Osteocyte (in vitro differentiated cells): ENCODE data around the gene BBIP1. TPM values are rescaled to one million over a fixed set of nuclear protein-coding genes. Genes with fewer than 3 reads are reported as not detected.

Experiments used
- DNase-seq: peaks from one replicate; pipeline ENCODE4 v3.0.0; 2021; ENCODE audit warnings: mixed read lengths; ENCODE audit not compliant: unreplicated experiment; ENCODE audit errors: extremely low spot score
- H3K27ac Mint-ChIP-seq: one replicate; pipeline ENCODE4 v1.8.0; 2021; ENCODE audit warnings: mild to moderate bottlenecking, mixed read lengths; ENCODE audit not compliant: unreplicated experiment
- H3K27me3 Mint-ChIP-seq: one replicate; pipeline ENCODE4 v1.8.0; 2021; ENCODE audit warnings: mixed read lengths; ENCODE audit not compliant: unreplicated experiment
- H3K36me3 Mint-ChIP-seq: one replicate; pipeline ENCODE4 v1.8.0; 2021; ENCODE audit warnings: mixed read lengths; ENCODE audit not compliant: unreplicated experiment
- H3K4me1 Mint-ChIP-seq: one replicate; pipeline ENCODE4 v1.8.0; 2021; ENCODE audit warnings: mixed read lengths; ENCODE audit not compliant: unreplicated experiment
- H3K4me3 Mint-ChIP-seq: one replicate; pipeline ENCODE4 v1.8.0; 2021; ENCODE audit warnings: mild to moderate bottlenecking, moderate library complexity, mixed read lengths; ENCODE audit not compliant: unreplicated experiment
- H3K9me3 Mint-ChIP-seq: one replicate; pipeline ENCODE4 v1.8.0; 2021; ENCODE audit warnings: mixed read lengths; ENCODE audit not compliant: unreplicated experiment
- total RNA-seq: library from RNA; stranded (reverse); gene quantifications from 2 replicates; pipeline ENCODE4 v1.2.1, GENCODE V29; 2021
- TF ChIP-seq, protein P1 (sequence below): fragments of 200-600 bp; sonication (generic); IDR thresholded peaks from 2 replicates; pipeline ENCODE4 v1.5.0; 2021; ENCODE audit warnings: antibody characterized with exemption, mild to moderate bottlenecking, moderate library complexity

Gene BBIP1
- total RNA-seq, 1 donor from 2014 or later = 39.5 TPM

- peak overlapping the region; percentile 12 for H3K4me3 Mint-ChIP-seq
- no peaks in the 10 kb centered on the region for H3K9me3 Mint-ChIP-seq
- no peak for DNase-seq
- H3K36me3 Mint-ChIP-seq = no peaks in the 10 kb centered on the region
- TF ChIP-seq, protein P1, sequence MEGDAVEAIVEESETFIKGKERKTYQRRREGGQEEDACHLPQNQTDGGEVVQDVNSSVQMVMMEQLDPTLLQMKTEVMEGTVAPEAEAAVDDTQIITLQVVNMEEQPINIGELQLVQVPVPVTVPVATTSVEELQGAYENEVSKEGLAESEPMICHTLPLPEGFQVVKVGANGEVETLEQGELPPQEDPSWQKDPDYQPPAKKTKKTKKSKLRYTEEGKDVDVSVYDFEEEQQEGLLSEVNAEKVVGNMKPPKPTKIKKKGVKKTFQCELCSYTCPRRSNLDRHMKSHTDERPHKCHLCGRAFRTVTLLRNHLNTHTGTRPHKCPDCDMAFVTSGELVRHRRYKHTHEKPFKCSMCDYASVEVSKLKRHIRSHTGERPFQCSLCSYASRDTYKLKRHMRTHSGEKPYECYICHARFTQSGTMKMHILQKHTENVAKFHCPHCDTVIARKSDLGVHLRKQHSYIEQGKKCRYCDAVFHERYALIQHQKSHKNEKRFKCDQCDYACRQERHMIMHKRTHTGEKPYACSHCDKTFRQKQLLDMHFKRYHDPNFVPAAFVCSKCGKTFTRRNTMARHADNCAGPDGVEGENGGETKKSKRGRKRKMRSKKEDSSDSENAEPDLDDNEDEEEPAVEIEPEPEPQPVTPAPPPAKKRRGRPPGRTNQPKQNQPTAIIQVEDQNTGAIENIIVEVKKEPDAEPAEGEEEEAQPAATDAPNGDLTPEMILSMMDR = no peak
- peaks cover 32% of the 10 kb centered on the region for H3K4me1 Mint-ChIP-seq
- H3K27me3 Mint-ChIP-seq = peaks cover 6% of the 10 kb centered on the region
- peak overlapping the region; percentile 74 for H3K27ac Mint-ChIP-seq
Measured at GRCh38 chr10:110851020-110851612, 67.9 kb downstream of the BBIP1 start.

- Mint-ChIP-seq H3K4me3 (no peak overlapping the region), H3K27me3 (peaks cover 6% of the 10 kb centered on the region), H3K9me3 (no peaks in the 10 kb centered on the region), H3K27ac (no peak overlapping the region), H3K36me3 (no peaks in the 10 kb centered on the region), H3K4me1 (peaks cover 33% of the 10 kb centered on the region)
- TF ChIP-seq, protein P1 = no peak
- no peak for DNase-seq
Measured at GRCh38 chr10:110850099-110850498, 68.9 kb downstream of the BBIP1 start.

Other genes starting within 250 kb of the BBIP1 start
- 106 TPM in 2 replicates for gene PDCD4, start 47.3 kb downstream of the BBIP1 start, total RNA-seq
- gene SHOC2, start 424 bp upstream of the BBIP1 start, total RNA-seq = 55.3 and 60.8 TPM in 2 replicates
- not detected in 2 replicates for gene ADRA2A, start 157.8 kb upstream of the BBIP1 start, total RNA-seq